H1 (cell line): ENCODE results near the gene FAM193A. TPM values are rescaled to one million over a fixed set of nuclear protein-coding genes. Genes with fewer than 3 reads are reported as not detected.

Source experiments
- CTCF ChIA-PET: fragments of 300-600 bp; sonication (Branson Sonifier 250); formaldehyde crosslinking; loops from one replicate; lab custom pipeline; 2021; ENCODE audit not compliant: partially characterized antibody; lab: Charles Lee
- POLR2A ChIA-PET: fragments of 300-600 bp; sonication (Branson Sonifier 250); formaldehyde crosslinking; loops from one replicate; lab custom pipeline; 2021; ENCODE audit warnings: inconsistent platforms; ENCODE audit not compliant: partially characterized antibody; lab: Charles Lee
- DNase-seq, 2 experiments: peaks; one replicate each; pipeline versions ENCODE4 v3.0.0 to v3.0.0-alpha.2; 2010 to 2022; ENCODE audit warnings: low spot score in 2 of 2, low read depth in 1 of 2, mixed read lengths in 1 of 2
- FAIRE-seq: peaks from 2 replicates; lab custom pipeline; 2011; peaks lifted over from hg19 to GRCh38; lab: Jason Lieb, UNC
- H2AFZ ChIP-seq: 2 replicates; pipeline ENCODE4 v1.8.1; 2012; ENCODE audit warnings: low read length, inconsistent platforms
- H2AK5ac ChIP-seq: 2 replicates; pipeline ENCODE4 v1.6.1; 2013; ENCODE audit warnings: low read depth, low read length
- H2BK120ac ChIP-seq: replicated peaks from 2 replicates; pipeline ENCODE3; 2013; ENCODE audit warnings: low read depth, low read length, inconsistent platforms
- H2BK12ac ChIP-seq: 2 replicates; pipeline ENCODE4 v1.6.1; 2013; ENCODE audit warnings: low read depth, low read length
- H2BK15ac ChIP-seq: 2 replicates; pipeline ENCODE4 v1.6.1; 2013; ENCODE audit warnings: low read length
- H2BK20ac ChIP-seq: 2 replicates; pipeline ENCODE4 v1.6.1; 2013; ENCODE audit warnings: low read length
- H2BK5ac ChIP-seq: 2 replicates; pipeline ENCODE4 v1.6.1; 2013; ENCODE audit warnings: low read depth, low read length
- H3K14ac ChIP-seq: 2 replicates; pipeline ENCODE4 v1.6.1; 2013; ENCODE audit warnings: inconsistent platforms; ENCODE audit not compliant: insufficient read length
- H3K18ac ChIP-seq: 2 replicates; pipeline ENCODE4 v1.6.1; 2013; ENCODE audit warnings: low read length; ENCODE audit errors: extremely low read depth
- H3K23ac ChIP-seq: 2 replicates; pipeline ENCODE4 v1.6.1; 2013; ENCODE audit warnings: inconsistent platforms; ENCODE audit not compliant: insufficient read length
- H3K23me2 ChIP-seq: 2 replicates; pipeline ENCODE4 v1.6.1; 2013; ENCODE audit warnings: low read depth, low read length
- H3K27ac ChIP-seq: 2 replicates; pipeline ENCODE4 v1.6.1; 2011; ENCODE audit warnings: low read depth, low read length, inconsistent platforms
- H3K27me3 ChIP-seq, 4 experiments: replicated peaks in 1 of 4; 1 replicate in 1 of 4; 2 replicates in 3 of 4; pipeline versions ENCODE4 v1.6.1 to v1.8.1; 2011 to 2013; ENCODE audit warnings: low read length in 3 of 4, mild to moderate bottlenecking in 3 of 4, inconsistent platforms in 2 of 4, mixed read lengths in 2 of 4, moderate library complexity in 1 of 4; ENCODE audit not compliant: control insufficient read depth in 3 of 4, insufficient read depth in 3 of 4; ENCODE audit errors: extremely low read depth in 1 of 4
- H3K36me3 ChIP-seq, 4 experiments: 2 replicates each; pipeline versions ENCODE4 v1.6.1 to v1.8.1; 2011 to 2013; ENCODE audit warnings: mild to moderate bottlenecking in 4 of 4, low read length in 3 of 4, moderate library complexity in 2 of 4, control low read depth in 1 of 4, inconsistent platforms in 1 of 4; ENCODE audit not compliant: insufficient read depth in 4 of 4, control insufficient read depth in 2 of 4
- H3K4ac ChIP-seq: replicated peaks from 2 replicates; pipeline ENCODE3; 2013; ENCODE audit warnings: low read length, low read depth, mixed read lengths, inconsistent platforms; ENCODE audit not compliant: insufficient read length
- H3K4me1 ChIP-seq, 4 experiments: replicated peaks in 1 of 4; 1 replicate in 1 of 4; 2 replicates in 3 of 4; pipeline versions ENCODE4 v1.6.1 to v1.8.1; 2011 to 2013; ENCODE audit warnings: low read length in 3 of 4, inconsistent platforms in 2 of 4, mixed read lengths in 1 of 4; ENCODE audit not compliant: insufficient read depth in 4 of 4, control insufficient read depth in 3 of 4
- H3K4me2 ChIP-seq, 2 experiments: 2 replicates each; pipeline versions ENCODE4 v1.6.1 to v1.8.1; 2011 to 2013; ENCODE audit warnings: low read depth in 2 of 2, low read length in 2 of 2, control low read depth in 1 of 2, inconsistent platforms in 1 of 2, mild to moderate bottlenecking in 1 of 2; ENCODE audit not compliant: insufficient read depth in 1 of 2
- H3K4me3 ChIP-seq, 4 experiments: fragments of 200-600, 300-600 bp in 1 of 4; sonication (generic), shearing (Covaris generic), sonication (Bioruptor Twin) in 1 of 4; 2 replicates each; pipeline versions ENCODE4 v1.5.1 to v1.8.1; 2011 to 2016; ENCODE audit warnings: low read length in 4 of 4, low read depth in 3 of 4, control low read depth in 2 of 4, inconsistent platforms in 2 of 4, mild to moderate bottlenecking in 2 of 4, mixed read lengths in 1 of 4, moderate library complexity in 1 of 4; ENCODE audit not compliant: insufficient read depth in 2 of 4; ENCODE audit errors: extremely low read depth in 1 of 4
- H3K56ac ChIP-seq: replicated peaks from 2 replicates; pipeline ENCODE3; 2013; ENCODE audit warnings: low read depth, mild to moderate bottlenecking, mixed read lengths, low read length, inconsistent platforms; ENCODE audit not compliant: insufficient read length
- H3K79me1 ChIP-seq: 2 replicates; pipeline ENCODE4 v1.6.1; 2013; ENCODE audit warnings: low read depth, low read length, control low read depth
- H3K79me2 ChIP-seq, 2 experiments: 2 replicates each; pipeline versions ENCODE4 v1.6.1 to v1.8.1; 2012 to 2013; ENCODE audit warnings: low read length in 2 of 2, mild to moderate bottlenecking in 2 of 2, inconsistent platforms in 1 of 2; ENCODE audit not compliant: insufficient read depth in 2 of 2, control insufficient read depth in 1 of 2
- H3K9ac ChIP-seq, 4 experiments: replicated peaks in 1 of 4; 1 replicate in 1 of 4; 2 replicates in 3 of 4; pipeline versions ENCODE4 v1.6.1 to v1.8.1; 2011 to 2013; ENCODE audit warnings: low read depth in 3 of 4, low read length in 3 of 4, control low read depth in 2 of 4, mild to moderate bottlenecking in 2 of 4, moderate library complexity in 2 of 4, inconsistent platforms in 1 of 4; ENCODE audit errors: extremely low read depth in 1 of 4
- H3K9me3 ChIP-seq, 2 experiments: 2 replicates each; pipeline versions ENCODE4 v1.6.1 to v1.8.1; 2012 to 2013; ENCODE audit warnings: mild to moderate bottlenecking in 2 of 2, moderate library complexity in 2 of 2, control low read depth in 1 of 2, inconsistent platforms in 1 of 2, low read depth in 1 of 2, low read length in 1 of 2, mixed read lengths in 1 of 2; ENCODE audit not compliant: insufficient read depth in 2 of 2
- H4K20me1 ChIP-seq, 2 experiments: replicated peaks in 1 of 2; 2 replicates each; pipeline versions ENCODE3 to v1.8.1; 2011 to 2013; ENCODE audit warnings: inconsistent platforms in 2 of 2, low read length in 2 of 2, mild to moderate bottlenecking in 1 of 2; ENCODE audit not compliant: insufficient read depth in 2 of 2, control insufficient read depth in 1 of 2
- H4K5ac ChIP-seq: 2 replicates; pipeline ENCODE4 v1.6.1; 2013; ENCODE audit warnings: low read length, low read depth, mixed read lengths, inconsistent platforms; ENCODE audit not compliant: insufficient read length
- H4K8ac ChIP-seq: 2 replicates; pipeline ENCODE4 v1.8.0; 2013; ENCODE audit warnings: mild to moderate bottlenecking, moderate library complexity, low read length, inconsistent platforms; ENCODE audit not compliant: insufficient read depth; ENCODE audit errors: extremely low read depth
- H4K91ac ChIP-seq: replicated peaks from 2 replicates; pipeline ENCODE3; 2013; ENCODE audit warnings: low read length, mixed read lengths, inconsistent platforms; ENCODE audit not compliant: insufficient read length
- ATF3 ChIP-seq: IDR thresholded peaks from 2 replicates; pipeline ENCODE4 v1.6.1; 2011; ENCODE audit warnings: low read depth, mild to moderate bottlenecking, low read length; ENCODE audit not compliant: insufficient read depth
- BRCA1 ChIP-seq: IDR thresholded peaks from 2 replicates; pipeline ENCODE4 v1.6.1; 2012; ENCODE audit warnings: low read depth, low read length, improper control_type of control experiment
- CHD1 ChIP-seq: IDR thresholded peaks from 2 replicates; pipeline ENCODE4 v1.6.1; 2012; ENCODE audit warnings: low read depth, low read length, improper control_type of control experiment
- CTCF ChIP-seq, 3 experiments: IDR thresholded peaks; 1 replicate in 2 of 3; 2 replicates in 1 of 3; pipeline versions ENCODE4 v1.5.1 to v1.6.1; 2011; ENCODE audit warnings: low read length in 3 of 3, mild to moderate bottlenecking in 3 of 3, inconsistent platforms in 2 of 3, low read depth in 1 of 3, moderate library complexity in 1 of 3; ENCODE audit not compliant: insufficient read depth in 1 of 3; ENCODE audit errors: control extremely low read depth in 1 of 3
- FOSL1 ChIP-seq: IDR thresholded peaks from 2 replicates; pipeline ENCODE4 v1.6.1; 2011; ENCODE audit warnings: mild to moderate bottlenecking, low read depth, low read length, moderate library complexity; ENCODE audit not compliant: insufficient read depth
- GTF2F1 ChIP-seq: IDR thresholded peaks from 2 replicates; pipeline ENCODE4 v1.6.1; 2012; ENCODE audit warnings: low read depth, low read length, improper control_type of control experiment, borderline replicate concordance
- HDAC6 ChIP-seq: IDR thresholded peaks from one replicate; pipeline ENCODE4 v1.7.1; 2012; ENCODE audit warnings: low read depth, mild to moderate bottlenecking, inconsistent platforms, low read length, moderate library complexity
- RNF2 ChIP-seq: fragments of 200-900, 300-1000 bp; sonication (generic); IDR thresholded peaks from 2 replicates; pipeline ENCODE4 v1.7.1; 2016; ENCODE audit warnings: borderline replicate concordance, low read depth, mild to moderate bottlenecking, antibody characterized with exemption, low read length; ENCODE audit not compliant: poor library complexity, severe bottlenecking; ENCODE audit errors: missing control alignments
- SAP30 ChIP-seq: fragments of 300-600 bp; sonication (generic); IDR thresholded peaks from 2 replicates; pipeline ENCODE4 v1.7.1; 2012; ENCODE audit warnings: low read length, moderate library complexity, mild to moderate bottlenecking, inconsistent platforms; ENCODE audit not compliant: insufficient read depth, insufficient replicate concordance
- SRF ChIP-seq: IDR thresholded peaks from 2 replicates; pipeline ENCODE4 v1.6.1; 2011; ENCODE audit warnings: mild to moderate bottlenecking, low read depth, low read length, moderate library complexity
- WGBS, 2 experiments: shearing (Covaris generic) in 1 of 2; methylation state at CpG; one replicate each; pipeline versions ENCODE4 v1.1.6 to v1.1.7; 2013 to 2015; ENCODE audit warnings: low lambda C conversion rate in 2 of 2, mixed read lengths in 2 of 2, inconsistent platforms in 1 of 2, low coverage in 1 of 2, missing lambda C conversion rate in 1 of 2; ENCODE audit not compliant: insufficient replicate concordance in 2 of 2, insufficient coverage in 1 of 2, insufficient read length in 1 of 2; ENCODE audit errors: extremely low coverage in 1 of 2, missing lambda C conversion rate in 1 of 2; 5-methylcytosine and 5-hydroxymethylcytosine counted together
- polyA plus RNA-seq, 7 experiments: library from polyadenylated mRNA; depleted of rRNA in 3 of 7; stranded (reverse) in 5 of 7; unstranded in 2 of 7; fragments of >200 nt in 5 of 7; fragments of 200-250 nt in 2 of 7; gene quantifications; 1 replicate in 5 of 7; 2 replicates in 1 of 7; 4 replicates in 1 of 7; pipeline versions ENCODE4 v1.2.1 to v1.2.3, GENCODE V29; 2011 to 2013; ENCODE audit warnings: missing spikeins in 2 of 7, mixed read lengths in 2 of 7
- total RNA-seq: library from RNA; stranded (reverse); fragmentation: NEBNext Ultra II Directional; extraction: Animal tissue kit (Norgen Biotek cat#: 25700); gene quantifications from 2 replicates; pipeline ENCODE4 v1.2.1, GENCODE V29; 2021

Gene FAM193A
- total and polyA plus RNA-seq, 2 of the 8 experiments (the other 6 are each of a cell fraction or from before 2014, with no cell fraction given) = 8.7 to 26.2 TPM

DNA sequence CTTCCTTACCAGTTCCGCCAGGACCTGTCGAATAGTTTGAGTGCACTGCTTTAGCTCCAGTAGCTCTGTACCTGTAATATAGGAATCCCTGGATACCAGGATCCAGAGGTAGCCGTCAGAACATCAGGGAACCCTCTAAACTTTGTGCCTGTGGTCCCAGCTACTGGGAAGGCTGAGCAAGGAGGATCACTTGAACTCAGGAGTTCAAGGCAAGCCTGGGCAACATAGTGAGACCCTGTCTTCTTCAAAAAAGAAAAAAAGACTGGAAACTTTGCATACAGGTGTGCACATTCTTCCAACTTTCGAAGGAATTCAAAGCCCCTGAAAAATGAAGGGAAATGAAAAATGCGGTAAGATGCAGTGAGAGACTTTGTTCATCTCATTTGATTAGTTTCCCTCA is 32.6 kb upstream of the FAM193A start:
- no peak overlapping the region for H2BK5ac ChIP-seq
- H2BK120ac ChIP-seq = no peak overlapping the region
- no peak overlapping the region for H3K14ac ChIP-seq
- H3K56ac ChIP-seq = no peak overlapping the region
- no peaks in the 10 kb centered on the region for H3K27me3 ChIP-seq
- H3K4me2 ChIP-seq = no peak overlapping the region
- H3K36me3 ChIP-seq = peaks cover 14 to 70% (median 46%) of the 10 kb centered on the region in 4 experiments
- H2AK5ac ChIP-seq = no peak overlapping the region
- no peak overlapping the region for H4K8ac ChIP-seq
- H3K18ac ChIP-seq = no peak overlapping the region
- FAIRE-seq (no peak), DNase-seq (no peak)
- H3K4ac ChIP-seq = no peak overlapping the region
- no peak overlapping the region for H3K4me3 ChIP-seq
- H3K9ac ChIP-seq = no peak overlapping the region
- peaks cover 16% of the 10 kb centered on the region for H3K79me1 ChIP-seq
- H3K27ac ChIP-seq = no peak overlapping the region
- ChIA-PET POLR2A (interaction anchor here (0.6 to 1.3 kb wide), 3 partner anchors 8 to 27 kb away, joined by 3 read pairs; no protein-coding TSS in a partner anchor), CTCF (interaction anchor here (1.1 kb wide), 1 partner anchor 84 kb away, joined by 3 read pairs; no protein-coding TSS in a partner anchor)
- H3K23me2 ChIP-seq = no peaks in the 10 kb centered on the region; the same call in 1 of the 2 replicates
- H2BK15ac ChIP-seq = no peak overlapping the region
- 84% methylated on average over 5 of the region's 5 CpGs; no CpG with 5 or more reads in 1 of the 2 experiments for WGBS, 2 experiments
- no peak overlapping the region for H4K5ac ChIP-seq
- no peak overlapping the region for H2AFZ ChIP-seq
- H3K4me1 ChIP-seq = no peaks in the 10 kb centered on the region
- H3K79me2 ChIP-seq = peaks cover 2 to 37% of the 10 kb centered on the region in 2 experiments; a peak in 3 of 4 replicates
- no peak overlapping the region for H3K23ac ChIP-seq
- H2BK20ac ChIP-seq = no peak overlapping the region
- H4K20me1 ChIP-seq = peaks cover 10 to 24% of the 10 kb centered on the region in 2 experiments
- H4K91ac ChIP-seq = no peak overlapping the region
- H3K9me3 ChIP-seq = no peaks in the 10 kb centered on the region
- H2BK12ac ChIP-seq = no peak overlapping the region
- no peak for TF ChIP-seq SAP30
- TF ChIP-seq CTCF (IDR thresholded peaks at IDR 0.05; ENCODE audit: control extremely low read depth in 1 of 3, insufficient read depth in 1 of 3, low read depth in 1 of 3, low read length in 3 of 3) = no peak
- TF ChIP-seq RNF2 = no peak
- TF ChIP-seq BRCA1 = no peak
- no peak for TF ChIP-seq CHD1
- no peak for TF ChIP-seq ATF3
- TF ChIP-seq SRF = no peak
- TF ChIP-seq FOSL1 = no peak
- no peak for TF ChIP-seq HDAC6
- TF ChIP-seq GTF2F1 = no peak
